GM23338 (cell line): ENCODE results near the gene PIP5K1C.

Source experiments
- CTCF ChIP-seq, 2 experiments: fragments of 200-600 bp in 1 of 2; sonication (generic) in 1 of 2; conservative IDR thresholded peaks; 2 replicates each; pipeline versions ENCODE4 v1.5.1 to v1.6.1; 2016 to 2017; ENCODE audit warnings: antibody characterized with exemption in 2 of 2, low read depth in 2 of 2, mild to moderate bottlenecking in 2 of 2, moderate library complexity in 1 of 2
- POLR2AphosphoS5 ChIP-seq: IDR thresholded peaks from 2 replicates; pipeline ENCODE4 v1.6.1; 2016; ENCODE audit warnings: antibody characterized with exemption, low read depth

- TF ChIP-seq CTCF (conservative IDR thresholded peaks at IDR 0.05; ENCODE audit: low read depth in 2 of 2) = no peak
- no peak for TF ChIP-seq POLR2AphosphoS5
Observed at GRCh38 chr19:3636962-3637361, 63.3 kb downstream of the PIP5K1C start.
